Effector CD4-positive, alpha-beta T cell (primary cell): ENCODE results near the gene METTL3.

ENCODE experiments used
- DNase-seq: peaks from one replicate; pipeline ENCODE4 v3.0.0-alpha.2; 2020

METTL3 gene

DNA sequence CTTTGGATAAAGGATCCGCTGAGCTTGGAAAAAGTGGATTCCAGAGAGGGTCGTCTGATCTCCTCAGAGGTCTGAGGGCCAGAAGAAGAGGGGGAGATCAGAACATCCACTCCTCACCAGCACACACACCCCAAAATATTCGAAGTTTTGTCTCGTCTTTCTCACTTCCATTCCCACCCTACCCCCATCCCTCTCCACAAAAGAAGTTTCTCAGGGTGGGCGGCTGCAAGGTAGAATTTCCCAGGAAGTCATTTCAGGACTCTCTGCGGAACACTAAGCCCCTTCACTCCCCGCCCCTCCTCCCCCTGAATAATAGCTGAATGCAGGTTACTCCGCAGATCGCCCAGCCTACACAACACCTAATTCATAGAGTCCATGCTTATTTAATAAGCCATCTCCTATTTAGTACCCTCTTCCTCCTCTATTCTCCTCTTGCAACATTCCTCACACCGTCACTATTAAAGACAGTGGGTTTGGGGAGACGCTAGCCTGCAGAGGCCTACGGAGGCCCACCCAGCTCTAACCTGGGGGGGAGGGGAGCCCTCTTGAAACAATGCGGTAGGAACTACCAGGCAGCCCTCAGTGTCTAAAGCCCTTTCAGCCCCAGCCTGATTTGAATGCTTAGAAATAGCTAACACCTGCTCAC is 15.7 kb upstream of the METTL3 start:
- DNase-seq = no peak

DNA sequence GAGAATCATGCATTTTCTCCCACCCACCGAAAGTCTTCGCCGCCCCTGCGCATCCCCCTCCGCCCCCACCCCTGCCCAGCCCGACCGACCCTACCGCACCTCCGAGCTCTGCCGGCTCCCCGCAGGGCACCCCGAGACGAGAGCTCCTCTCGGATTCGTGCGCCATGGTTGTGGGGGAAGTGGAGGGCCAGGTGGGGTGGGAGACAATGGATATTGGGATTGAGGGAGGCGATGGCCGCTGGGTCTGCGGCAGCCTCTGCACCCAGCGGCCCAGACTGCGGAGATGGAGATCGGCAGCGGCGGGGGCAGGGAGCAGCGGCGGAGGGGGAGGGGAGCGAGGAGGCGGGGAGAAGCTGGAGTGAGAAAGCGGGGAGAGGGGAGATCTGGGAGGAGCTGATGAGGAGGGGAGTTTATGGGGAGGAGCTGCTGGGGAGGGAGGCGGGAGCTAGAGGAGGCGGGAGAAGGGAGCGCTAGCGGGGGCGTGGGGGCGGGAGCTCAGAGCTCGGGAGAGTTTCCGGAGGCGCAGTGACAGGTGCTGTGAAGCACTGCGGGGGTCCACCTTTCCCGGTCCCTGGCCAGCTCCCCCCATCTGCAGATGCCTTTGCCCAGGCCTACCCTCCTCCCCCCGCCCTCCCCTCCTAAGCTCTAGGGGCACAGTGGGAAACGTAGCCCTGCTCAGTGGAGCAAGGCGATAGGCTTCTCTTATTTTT is 15.0 kb upstream of the METTL3 start, which contains the start of gene SALL2:
SALL2 (minus strand) TSS at position 385 of the 710 bp plus-strand sequence; CDS start at position 166, 219 bp downstream.
- peak; percentile 53 for DNase-seq

DNA sequence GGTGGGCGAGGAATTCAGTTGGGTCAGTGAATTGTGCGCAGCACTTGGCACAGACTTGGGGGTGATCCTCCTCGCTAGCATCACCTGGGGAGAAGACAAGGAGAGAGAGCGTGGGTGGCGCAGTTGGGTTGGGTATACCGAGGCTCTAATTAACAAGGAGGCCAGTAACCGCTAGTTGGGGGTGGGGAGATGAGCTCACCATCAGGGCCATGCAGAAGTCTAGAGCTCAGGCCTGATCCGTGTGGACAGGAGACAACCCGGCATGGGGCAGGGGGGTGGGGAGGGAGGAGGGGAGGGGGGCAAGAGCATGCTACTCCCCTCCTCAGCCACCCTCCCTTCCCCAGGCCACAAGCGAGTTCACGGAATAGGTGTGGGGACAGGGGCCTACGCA is 14.4 kb upstream of the METTL3 start:
- DNase-seq = no peak

DNA sequence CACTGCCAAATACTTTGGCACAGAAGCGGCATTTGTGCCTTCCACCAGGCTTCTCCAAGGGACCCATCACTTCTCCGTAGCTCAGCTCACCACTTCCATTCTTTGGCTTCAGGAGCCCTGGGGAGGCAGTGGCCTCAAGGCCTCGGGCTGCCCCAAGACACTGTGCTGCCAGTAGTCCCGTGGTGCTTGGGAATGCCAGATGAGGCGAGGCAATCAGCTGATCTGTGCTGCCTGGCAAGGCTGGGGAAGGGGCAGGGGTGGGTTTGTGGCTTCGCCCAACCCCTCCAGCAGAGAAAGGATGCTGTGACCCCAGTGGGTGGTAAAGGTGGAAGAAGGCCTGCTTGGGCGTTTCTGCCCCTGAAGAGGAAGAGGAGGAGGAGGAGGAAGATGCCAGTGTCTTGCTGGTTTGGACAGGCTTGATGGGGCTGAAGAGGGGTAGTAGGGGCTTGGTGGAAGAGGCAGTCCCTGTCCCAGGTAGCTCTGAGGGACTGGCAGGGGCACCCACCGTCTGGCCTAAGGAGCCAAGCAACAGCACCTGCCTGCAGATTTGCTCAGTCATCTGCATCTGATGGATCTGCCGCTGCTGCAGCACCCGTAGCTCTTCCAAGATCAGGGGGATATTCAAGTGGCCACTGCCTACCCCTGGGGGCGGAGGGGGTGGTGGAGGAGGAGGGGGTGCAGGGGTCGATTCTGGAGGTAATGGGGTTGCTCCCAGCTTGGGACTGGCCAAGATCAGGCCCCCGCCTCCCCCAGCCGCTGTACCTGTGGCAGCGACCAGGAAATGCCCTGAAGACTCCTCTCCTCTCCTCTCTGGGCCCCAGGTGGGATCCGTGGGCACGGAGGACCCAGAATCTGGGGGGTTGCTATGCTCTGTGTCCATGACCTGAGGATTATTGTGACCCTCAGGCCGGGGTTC is 13.7 kb upstream of the METTL3 start:
- DNase-seq = no peak

DNA sequence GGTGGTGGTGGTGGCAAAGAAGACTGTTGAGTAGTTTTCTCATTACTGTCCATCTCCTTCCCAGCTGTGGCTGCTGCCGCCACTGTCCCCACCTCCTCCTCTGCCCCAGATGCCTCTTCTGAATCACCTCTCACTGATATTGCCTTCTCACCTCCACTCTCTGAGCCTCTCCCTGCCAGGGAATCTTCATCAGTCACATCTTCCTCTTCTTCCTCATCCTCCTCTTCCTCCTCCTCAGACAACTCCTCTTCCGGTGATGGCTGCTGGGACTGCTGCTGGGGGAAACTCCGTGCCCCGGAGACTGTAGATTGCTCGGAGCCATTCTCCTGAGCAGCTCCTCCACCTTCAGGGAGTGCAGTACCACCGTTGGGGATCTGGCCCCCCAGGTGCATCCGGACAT is 12.1 kb upstream of the METTL3 start:
- no peak for DNase-seq

DNA sequence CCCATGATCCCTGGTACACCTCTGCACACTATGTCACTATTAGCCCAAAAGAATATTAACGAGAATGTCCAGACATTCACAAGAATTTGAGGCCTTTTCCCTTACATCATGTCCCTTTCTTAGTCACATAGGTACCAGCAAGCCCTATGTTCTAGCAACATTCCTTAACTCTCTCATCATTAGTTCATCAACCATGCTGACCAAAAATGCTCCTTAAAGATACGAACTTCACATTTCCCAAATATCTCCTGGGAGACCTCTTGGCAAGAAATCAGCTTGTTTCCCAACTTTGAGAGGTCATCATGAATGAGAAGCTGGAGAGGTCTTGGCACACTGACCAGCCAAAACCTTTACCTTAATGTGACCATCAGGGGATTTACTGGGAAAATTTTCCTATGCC is 10.4 kb upstream of the METTL3 start:
- DNase-seq = no peak

DNA sequence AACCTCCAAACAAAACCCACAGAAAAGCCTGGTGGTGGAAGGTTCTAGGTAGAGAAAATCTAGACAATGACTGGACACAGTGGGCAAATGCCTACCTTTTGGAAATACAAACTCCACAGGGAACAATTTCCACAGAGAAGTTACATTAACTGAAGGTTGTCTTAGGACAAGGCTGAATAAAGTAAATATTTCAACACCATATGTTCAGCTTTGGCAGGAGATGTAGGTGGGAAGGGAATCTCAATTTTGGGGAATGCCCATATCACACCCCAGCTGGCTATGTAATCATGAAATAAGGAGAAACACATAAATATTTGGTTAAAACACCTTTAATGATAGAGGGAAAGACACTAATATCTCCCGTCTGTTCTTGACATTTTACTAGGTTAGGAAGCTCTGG is 9.6 kb upstream of the METTL3 start:
- no peak for DNase-seq

DNA sequence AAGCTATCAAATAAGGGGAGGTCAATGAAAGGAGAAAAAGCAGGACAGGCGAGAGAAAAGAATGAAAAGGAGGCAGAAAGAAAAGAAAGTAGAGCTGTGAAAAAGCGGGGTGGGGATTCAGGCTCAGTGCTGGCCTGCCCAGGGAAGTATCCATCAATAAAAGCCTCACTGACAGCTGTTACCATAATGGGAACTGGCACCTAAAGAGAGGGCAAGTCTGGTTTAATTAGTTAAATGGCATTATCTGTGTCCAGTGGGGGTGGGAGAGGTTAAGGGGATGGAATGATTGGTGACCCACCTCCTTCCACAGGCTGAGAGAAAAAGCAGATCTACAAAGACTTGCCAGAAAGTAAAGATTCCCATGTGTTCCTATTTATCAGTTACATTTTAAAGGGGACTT is 7.6 kb upstream of the METTL3 start:
- no peak for DNase-seq

DNA sequence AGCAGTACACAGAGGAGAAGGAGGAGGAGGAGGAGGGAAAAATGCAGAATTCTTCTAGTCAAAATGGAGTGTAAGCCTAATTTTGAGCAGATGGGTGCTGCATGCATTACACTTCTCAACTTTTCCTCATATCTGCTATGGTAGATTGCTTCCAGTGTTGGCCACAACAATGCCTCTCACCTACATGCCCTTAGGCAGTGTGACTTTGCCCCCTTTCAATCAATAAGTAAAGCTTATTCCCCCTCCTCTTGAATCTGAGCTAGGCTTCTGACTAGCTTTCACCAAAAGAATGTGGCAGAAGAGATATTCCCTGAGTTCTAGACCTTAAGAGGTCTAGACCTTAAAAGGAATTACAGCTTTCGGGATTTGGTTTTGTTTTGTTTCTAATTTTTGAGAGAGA is 3.2 kb upstream of the METTL3 start:
- DNase-seq = no peak

DNA sequence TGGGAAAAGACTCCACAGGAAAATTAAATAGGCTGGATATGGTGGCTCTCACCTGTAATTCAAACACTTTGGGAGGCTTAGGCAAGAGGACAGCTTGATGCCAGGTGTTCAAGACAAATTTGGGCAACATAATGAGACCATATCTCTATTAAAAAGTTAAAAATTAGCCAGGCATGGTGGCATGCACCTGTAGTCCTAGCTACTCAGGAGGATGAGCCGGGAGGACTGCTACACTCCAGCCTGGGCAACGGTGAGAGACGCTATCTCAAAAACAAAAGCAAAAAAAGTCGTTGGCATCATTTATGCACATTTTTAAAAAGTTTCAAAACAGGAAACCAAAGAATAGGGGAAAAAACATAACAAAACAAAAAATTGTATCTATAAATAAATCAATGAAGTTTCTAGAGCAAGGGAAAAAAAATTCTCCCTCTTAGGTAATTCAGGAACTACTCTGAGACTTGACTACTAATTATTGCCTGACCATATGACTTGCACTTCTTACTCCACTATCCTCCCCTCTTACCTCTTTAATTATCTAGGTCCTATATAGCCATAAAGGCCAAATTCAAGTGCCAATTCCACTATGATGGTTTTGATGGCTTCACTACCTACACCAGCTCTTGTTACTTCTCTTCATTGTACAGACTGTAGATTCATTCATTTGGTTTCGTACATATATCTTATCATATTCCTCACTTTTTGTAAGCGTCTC is 1.6 kb downstream of the METTL3 start:
- DNase-seq = no peak

DNA sequence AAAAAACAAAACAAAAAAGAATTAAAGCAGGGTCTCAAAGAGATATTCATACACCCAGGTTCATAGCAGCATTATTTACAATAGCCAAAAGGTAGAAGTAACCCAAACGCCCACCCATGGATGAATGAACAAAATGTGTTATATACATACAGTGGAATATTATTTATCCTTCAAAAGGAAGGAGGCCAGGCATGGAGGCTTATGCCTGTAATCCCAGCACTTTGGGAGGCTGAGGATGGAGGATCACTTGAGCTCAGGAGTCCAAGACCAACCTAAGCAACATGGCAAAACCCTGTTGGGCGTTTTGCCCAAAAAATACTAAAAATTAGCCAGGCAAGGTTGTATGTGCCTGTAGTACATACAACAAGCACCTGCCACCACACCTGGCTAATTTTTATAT is 4.6 kb downstream of the METTL3 start:
- no peak for DNase-seq

DNA sequence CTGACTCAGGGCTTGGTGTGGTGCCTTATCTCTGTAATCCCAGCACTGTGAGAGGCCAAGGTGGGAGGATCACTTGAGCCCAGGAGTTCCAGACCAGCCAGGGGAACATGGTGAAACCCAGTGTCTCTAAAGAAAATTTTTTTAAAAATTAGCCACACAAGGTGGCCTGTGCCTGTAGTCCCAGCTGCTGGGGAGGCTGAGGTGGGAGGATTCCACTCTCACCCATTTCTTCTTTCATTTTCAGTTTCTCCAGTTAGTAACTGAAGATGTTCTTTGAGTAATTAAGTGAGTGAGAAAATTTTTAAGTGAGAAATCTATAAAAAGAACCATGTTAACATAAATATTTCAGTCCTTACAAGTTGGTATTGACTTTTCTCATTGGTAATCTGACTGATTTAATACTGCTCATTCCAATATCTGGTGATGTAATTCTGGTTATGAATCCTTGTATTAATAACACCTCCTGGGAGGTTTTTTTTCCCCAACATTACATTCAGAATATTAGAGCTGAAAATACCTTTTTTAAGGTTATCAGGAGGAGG is 6.1 kb downstream of the METTL3 start:
- DNase-seq = no peak

DNA sequence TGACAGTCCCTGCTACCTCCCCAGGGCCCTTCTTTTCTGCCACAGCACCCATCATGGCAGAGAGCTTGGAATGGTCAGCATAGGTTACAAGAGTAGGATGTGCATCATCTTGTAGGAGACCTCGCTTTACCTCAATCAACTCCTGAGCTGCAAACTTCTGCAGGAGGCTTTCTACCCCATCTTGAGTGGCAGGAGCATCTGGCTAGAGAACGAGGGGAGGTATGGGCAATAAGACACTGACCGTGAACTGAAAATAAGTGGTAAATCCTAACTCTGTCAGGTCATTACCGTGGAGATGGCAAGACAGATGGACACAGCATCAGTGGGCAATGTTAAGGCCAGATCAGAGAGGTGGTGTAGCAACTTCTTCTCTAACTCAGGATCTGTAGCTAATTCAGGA is 7.8 kb downstream of the METTL3 start:
- no peak for DNase-seq

DNA sequence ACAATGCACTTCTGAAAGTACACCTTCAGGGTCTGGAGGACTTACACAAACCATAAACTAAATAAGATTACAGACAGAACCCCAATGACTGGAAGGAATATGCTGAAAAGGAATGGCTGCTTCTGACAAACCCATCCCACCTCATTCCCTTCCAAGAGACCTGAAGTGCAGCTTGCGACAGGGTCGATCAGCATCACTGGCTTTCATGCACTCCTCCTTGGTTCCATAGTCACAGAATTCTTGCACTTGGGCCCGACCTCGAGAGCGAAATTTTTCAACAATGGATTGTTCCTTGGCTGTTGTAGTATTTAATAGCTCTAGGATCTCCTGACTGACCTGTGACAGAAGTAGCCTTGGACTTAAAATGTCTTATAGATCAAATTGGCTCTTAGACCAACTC is 9.6 kb downstream of the METTL3 start:
- DNase-seq = no peak

DNA sequence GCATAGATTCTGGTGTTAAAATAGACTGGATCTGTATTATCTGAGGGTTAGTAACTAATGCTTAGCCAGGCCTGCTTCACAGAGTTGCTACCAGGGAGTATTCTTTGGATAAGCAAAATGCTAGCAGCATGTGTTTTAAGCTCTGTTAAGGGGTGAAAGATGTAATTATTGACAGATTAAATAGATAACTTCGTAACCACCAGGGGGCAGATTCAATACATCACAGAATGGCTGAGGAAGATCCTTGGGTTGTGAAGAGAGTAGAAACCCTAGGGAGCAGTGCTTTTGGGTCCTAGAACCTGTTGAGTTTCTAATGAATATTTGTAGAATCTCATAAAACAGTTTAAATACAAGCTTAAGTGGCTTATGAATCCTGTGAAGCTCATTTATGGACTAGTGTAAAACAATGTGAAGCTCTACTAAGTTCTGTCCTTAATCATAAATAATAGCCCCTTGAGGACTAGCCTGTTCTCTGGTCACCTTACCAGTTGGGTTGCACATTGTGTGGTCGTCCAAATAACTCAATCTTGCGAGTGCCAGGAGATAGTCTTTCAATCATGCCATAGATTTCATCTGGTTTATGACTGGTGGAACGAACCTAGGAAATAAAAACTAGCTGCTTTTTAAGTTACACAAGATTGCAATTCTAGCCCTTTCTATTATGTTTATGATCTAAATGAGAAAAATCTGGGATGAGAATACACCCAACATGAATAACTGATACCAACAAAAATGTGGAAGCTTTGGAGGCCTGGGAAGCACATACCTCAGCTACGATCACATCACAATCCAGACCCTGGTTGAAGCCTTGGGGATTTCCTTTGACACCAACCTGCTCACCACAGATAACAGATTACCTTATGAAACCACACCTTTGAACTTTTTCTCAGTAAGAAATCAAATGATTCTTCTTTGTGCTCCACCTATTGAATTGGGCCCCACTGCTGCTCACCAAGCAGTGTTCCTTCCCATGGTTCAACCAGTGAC is 12.3 kb downstream of the METTL3 start:
- peak; percentile 31 for DNase-seq

DNA sequence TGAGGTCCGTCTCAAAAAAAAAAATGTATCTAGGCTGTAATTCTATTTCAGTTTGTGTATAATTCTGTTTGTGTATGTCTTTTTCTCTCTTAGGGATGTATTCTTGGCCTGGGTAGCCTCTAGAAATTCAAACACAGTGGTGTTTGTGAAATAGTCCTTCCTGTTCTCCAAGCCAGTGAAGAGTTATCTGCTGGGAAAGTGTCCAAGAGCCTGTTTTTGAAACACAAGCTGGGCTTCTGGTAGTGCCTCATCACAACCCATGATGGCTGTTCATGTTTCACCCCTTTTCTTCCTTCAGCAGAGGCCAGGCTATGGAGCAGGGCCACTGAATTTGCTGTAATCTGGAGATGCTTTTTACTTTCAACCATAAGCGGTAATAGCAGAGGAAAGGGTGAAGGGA is 14.7 kb downstream of the METTL3 start:
- no peak for DNase-seq

DNA sequence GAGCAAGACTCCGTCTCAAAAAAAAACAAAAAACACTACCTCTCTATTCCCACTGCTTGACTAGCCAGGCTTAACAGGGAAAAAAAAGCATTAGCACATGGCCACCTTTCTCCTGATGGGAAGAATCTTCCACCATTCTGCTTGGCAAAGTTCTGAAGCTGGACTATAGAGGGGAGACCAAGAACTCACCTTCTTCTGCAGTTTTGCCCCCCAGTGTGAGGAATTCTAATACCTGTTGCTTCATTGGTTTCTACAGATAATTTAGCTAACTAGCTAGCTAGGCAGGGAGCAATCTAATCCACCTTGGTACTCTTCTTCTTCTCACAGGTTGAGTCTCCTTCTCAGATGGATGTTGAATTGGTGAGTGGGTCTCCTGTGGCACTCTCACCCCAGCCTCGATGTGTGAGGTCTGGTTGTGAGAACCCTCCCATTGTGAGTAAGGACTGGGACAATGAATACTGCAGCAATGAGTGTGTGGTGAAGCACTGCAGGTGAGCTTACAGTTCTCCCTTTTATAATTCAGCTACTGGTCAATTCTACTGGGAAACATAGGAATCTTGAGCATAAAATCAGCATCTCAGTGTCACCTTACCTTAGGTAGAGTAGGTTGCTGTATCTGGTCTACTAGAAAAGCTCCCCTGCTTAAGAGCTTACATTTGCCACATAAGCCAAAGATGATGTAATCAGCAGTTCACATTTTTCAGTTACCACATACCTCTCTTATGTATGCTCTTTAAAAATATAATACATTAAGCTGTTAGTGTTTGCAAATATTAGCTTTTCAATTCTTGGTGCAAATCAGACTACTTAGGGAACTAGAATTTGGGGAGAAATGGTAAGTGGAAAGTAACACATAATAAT is 16.0 kb downstream of the METTL3 start:
- DNase-seq = no peak

DNA sequence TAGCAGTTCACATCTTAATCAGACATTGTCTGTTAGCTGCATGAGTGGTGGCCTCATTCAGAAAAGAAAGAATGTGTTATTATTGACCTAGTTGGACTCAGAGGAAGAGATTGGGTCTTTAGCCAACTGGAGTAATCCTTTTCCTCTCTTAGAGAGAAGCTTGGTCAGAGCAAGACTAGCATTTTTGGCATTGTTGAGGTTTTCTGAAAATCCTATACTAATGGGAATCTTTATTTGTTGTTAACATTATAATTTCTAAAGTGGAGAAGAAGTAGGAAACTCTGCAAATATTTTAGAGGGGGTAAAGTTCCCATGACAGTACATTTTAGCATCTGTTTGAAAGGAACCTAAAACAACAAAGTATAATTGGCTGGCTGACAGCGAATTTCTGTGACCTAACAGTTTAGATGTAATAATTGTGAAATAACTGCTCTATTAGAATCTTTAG is 24.5 kb downstream of the METTL3 start:
- DNase-seq = no peak

DNA sequence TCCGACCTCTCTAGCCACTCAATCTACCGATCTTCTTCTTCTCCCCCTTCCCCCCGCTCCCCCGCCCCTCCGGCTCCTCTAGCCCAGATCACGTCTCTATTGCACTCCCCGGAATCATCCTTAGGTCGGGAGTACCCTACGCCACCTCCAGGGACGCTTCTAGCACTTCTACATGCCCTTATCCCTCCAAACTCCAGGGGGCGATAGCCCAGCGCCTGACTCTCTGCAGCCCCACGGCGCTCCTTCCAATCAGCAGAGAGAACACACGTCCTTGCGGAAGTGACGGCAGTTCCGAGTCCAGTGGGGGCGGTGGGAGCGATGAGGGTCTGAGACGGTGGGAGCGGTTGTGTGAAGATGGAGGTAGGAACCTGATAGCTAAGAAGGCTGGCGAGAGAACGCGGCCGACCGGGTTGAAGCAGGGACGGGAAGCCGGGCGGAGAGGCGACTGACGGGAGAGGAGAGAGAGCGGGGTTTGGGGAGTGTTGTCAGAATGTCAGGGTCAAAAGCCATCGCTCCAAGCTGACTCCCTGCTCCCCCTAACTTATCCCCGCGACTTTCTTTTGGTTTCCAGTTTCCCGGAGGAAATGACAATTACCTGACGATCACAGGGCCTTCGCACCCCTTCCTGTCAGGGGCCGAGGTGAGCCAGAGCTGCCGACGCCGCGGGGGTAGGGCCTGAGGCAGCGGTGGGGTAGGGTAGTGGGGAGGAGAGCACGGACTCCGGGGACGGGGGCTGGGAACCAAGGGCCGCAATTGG is 34.0 kb downstream of the METTL3 start, which contains the start of the genes RAB2B and TOX4:
RAB2B (minus strand) TSS at position 35 of the 757 bp plus-strand sequence. CDS start 87 bp downstream, outside the sequence.
TOX4 (plus strand) TSS at position 271 of the 757 bp plus-strand sequence; CDS start at position 355, 84 bp downstream.
- peak; percentile 93 for DNase-seq
